HG03135 (cell line): ENCODE measurements around the gene CFD.
"Not testable (repeated sequence)": the region's sequence is repeated elsewhere in the genome, so short reads cannot be mapped to it uniquely, and the experiment has no call there.

Experiments
- ATAC-seq: cut with Tn5 transposase; IDR thresholded peaks from one replicate; pipeline ENCODE4 v1.9.1; 2021; ENCODE audit warnings: mild to moderate bottlenecking, moderate library complexity; ENCODE audit not compliant: unreplicated experiment

Gene CFD

DNA sequence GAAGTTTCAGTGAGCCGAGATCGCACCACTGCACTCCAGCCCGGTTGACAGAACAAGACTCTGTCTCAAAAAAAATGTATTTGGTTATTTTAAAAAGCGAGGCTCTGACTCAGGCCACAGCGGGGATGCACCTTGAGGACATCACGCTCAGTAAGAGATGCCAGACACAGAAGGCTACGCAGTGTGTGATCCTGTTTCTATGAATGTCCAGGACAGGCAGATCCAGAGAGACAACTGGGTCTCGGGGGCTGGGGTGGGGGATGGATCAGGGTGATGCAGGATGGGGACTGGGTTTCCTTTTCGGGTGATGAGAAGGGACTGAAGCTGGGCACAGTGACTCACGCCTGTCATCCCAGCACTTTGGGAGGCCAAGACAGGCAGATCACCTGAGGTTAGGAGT is 28.1 kb downstream of the CFD start:
- no peak for ATAC-seq

DNA sequence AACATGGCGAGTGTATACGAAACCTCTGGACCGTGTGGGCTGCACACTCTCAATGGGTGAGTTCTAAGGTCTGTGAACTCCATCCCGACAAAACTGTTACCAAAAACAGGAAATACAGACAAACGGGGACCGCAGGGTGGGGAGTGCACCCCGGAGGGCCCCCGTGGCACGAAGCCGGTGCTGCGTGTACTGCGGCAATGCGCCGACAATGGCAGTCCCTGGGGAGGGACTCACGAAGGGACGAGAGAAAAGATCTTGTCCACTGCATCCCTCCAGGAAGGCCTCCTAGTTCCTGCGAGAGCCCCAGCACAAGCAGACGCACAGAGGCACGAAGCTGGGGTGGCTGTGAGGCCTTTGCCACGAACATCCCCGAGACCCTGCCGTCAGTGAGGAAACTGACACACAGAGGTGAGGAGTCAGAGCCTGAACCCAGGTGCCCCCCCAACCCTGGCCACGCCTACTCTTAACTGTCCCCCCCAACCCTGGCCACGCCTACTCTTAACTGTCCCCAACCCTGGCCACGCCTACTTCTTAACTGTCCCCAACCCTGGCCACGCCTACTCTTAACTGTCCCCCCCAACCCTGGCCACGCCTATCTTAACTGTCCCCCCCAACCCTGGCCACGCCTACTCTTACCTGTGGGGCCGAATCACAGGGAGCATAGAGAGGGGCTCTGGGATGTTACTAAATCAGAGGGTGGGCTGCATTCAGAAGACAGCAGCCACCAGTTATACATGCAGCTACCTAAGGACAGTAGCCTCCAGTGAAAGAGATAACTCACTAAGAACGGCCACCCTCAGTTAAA is 29.3 kb downstream of the CFD start:
- ATAC-seq: no peak

DNA sequence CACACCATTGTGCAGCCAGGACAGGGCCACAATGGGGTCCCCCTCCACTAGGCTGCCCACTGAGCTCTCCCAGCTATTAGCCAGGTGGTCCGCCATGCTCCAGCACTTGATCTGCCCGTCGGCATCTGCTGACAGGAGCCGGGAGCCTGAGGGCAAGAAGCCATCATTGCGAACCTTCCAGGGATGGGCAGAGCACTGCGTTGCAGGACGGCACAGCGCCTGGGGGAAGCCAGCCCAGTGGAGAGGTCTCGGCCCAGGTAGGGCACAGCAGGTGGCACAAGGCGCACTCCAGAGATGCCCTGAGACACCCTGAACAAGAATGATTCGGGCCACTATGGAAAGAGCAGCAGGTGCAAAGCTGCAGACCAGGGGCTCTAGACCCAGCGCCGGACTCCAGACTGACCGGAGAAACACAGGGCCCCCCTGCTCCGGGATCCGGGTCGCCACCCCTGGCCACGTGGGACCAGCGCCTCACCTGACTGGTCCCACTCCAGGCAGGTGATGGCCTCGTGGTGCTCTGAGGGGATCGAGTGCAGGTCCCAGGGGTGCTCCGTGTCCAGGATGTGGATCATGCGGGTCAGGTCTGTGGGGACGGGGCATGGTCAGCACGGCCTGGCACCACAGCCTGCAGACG is 30.3 kb downstream of the CFD start:
- ATAC-seq: no peak

DNA sequence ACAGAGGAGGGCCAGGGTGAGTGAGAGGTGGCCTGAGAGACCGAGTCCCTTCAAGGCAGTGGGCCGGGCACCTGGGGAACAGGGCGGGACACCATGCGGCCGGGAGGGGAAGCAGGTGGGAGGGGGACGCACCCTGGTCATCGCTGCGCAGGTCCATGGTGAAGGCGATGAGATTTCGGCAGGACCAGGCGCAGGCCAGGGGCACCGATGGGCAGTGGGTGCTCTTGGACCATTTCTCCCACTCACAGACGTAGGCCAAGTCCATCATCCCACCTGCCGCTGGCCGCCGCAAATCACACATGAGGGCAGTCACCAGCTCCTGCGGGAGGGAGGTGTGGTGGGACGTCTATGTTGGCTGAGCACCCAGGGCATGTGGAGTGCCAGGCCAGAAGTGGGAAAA is 31.4 kb downstream of the CFD start:
- ATAC-seq: no peak

DNA sequence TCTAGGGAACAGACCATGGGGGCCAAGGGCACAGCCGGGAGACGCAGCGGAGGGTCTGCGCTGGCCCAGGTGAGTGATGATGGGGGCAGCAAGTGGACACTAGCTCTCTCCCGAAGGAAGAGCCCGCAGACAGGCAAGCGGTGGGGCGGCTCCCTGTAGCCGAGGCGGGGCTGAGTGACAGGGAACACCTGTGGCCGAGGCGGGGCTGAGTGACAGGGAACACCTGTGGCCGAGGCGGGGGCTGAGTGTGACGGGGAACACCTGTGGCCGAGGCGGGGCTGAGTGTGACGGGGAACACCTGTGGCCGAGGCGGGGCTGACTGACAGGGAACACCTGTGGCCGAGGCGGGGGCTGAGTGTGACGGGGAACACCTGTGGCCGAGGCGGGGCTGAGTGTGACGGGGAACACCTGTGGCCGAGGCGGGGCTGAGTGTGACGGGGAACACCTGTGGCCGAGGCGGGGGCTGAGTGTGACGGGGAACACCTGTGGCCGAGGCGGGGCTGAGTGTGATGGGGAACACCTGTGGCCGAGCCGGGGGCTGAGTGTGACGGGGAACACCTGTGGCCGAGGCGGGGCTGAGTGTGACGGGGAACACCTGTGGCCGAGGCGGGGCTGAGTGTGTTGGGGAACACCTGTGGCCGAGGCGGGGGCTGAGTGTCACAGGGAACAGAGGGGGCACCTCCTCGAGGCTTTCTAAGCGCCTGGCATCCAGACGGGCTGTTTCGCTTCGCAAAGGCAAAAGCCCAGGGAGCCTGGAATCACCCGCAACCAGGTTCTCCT is 32.1 kb downstream of the CFD start:
- ATAC-seq: not testable (repeated sequence)

DNA sequence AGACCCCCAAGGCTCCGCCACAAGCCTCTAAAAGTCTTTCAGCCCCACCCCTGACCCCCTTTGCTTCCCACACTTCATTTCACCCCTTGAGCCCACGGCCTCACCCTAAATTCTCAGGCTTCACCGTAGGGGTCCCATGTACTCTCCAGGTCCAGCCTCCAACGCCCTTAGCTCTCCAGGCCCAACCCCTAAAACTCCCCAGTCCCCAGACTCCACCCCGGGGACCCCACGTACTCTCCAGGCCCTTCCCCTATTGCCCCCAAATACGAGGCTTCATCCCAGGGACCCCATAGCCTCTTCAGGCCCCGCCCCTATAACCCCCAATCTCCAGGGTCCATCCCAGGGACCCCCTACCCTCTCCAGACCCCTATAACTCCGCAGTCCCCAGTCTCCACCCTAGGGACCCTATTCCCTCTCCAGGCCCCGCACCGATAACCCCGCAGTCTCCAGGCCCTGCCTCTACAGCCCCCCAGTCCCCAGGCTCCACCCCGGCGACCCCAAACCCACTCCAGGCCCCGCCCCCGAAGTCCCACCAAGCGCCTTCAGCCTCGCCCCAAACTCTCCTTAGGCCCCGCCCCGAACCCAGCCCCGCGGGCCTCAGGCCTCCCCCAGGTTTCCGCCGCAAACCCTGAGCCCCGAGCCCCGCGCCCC is 32.9 kb downstream of the CFD start:
- ATAC-seq: no peak

DNA sequence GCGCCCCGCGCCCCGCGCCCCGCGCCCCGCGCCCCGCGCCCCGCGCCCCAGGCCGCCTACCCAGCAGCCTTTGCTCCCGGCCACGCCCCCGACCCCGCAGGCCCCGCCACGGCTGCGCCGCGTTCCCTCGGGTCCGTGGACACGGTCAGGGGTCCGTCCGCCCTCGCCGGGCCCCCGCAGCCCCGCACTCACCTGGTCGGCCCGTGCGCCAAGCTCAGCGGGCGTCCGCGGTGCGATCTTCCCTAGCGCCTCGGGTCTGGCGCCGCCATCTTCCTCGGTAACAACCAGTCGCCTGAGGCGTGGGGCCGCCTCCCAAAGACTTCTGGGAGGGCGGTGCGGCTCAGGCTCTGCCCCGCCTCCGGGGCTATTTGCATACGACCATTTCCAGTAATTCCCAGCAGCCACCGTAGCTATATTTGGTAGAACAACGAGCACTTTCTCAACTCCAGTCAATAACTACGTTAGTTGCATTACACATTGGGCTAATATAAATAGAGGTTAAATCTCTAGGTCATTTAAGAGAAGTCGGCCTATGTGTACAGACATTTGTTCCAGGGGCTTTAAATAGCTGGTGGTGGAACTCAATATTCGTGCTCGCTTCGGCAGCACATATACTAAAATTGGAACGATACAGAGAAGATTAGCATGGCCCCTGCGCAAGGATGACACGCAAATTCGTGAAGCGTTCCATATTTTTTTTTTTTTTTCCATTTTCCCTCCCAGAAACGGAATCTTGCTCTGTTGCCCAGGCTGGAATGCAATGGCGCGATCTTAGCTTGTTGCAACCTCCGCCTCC is 33.6 kb downstream of the CFD start, which contains the start of the genes MED16 and RNU6-9:
Gene MED16 (minus strand): TSS at position 294 of the 796 bp plus-strand sequence. CDS start 2,056 bp downstream, outside the sequence.
Gene RNU6-9 (plus strand): TSS at position 591 of the 796 bp plus-strand sequence.
- peak; percentile 79 for ATAC-seq

DNA sequence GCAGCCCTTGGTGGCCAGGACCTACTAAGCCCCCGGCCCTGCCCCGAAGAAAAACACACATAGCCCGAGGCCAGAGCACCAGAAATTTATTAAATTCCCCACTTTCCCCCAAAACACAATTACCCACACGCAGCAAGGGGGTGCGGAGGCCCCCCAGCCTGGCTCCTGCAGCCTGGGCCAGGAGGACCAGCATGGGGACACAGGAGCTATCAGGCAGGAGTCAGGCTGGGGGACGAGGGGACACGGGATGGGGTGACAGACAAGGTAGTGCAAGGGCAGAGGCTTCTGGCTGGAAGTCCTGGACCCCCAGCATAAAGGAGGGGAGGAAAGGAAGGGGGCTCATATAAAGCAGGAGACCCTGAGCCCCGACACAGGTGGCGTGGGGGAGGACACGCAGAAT is 37.0 kb downstream of the CFD start:
- no peak for ATAC-seq

DNA sequence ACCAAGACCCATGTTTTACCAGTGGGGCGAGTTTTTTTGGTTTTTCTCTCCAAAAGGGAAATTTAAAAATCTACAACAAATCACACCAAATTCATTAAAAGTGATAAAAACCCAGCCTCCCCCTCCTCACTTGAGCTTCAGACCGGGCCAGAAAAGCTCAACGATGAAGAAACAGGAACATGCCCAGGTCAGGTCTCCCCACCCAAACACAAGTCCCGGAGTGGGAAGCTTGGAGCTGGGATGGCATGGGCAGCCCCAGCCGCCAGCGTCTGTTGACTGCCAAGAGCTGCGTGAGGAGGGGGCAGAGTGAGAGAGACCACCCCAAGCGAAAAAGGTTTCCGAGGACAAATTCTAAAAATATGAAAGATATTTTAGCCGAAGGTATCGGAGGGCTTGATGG is 37.5 kb downstream of the CFD start:
- ATAC-seq: no peak

DNA sequence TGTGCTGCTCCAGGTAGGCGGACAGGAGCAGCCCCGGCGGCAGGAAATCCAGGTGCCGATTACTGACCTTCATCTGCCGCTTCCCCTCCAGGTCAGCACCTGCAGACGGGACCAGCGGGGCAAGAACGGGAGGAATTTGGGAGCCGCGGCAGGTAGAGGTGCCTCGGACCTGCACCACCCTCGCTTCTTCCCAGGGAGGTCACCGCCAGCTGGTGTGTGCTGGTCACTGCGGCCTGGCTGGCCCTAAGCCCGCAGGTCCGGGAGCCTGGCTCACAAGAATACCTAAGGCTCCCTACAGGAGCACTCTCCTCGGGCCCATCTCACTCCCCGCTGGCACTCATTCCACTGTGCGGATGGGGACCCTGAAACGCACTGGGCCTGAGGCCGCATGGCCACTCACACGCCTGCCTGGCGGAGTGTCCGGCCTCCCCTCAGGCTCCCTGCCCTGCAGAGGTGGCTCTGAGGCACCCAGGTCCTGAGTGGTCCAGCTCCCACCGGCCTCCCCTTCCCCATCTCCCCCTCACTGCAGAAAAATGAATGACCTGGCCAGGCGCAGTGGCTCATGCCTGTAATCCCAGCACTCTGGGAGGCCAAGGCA is 38.1 kb downstream of the CFD start:
- ATAC-seq: no peak

DNA sequence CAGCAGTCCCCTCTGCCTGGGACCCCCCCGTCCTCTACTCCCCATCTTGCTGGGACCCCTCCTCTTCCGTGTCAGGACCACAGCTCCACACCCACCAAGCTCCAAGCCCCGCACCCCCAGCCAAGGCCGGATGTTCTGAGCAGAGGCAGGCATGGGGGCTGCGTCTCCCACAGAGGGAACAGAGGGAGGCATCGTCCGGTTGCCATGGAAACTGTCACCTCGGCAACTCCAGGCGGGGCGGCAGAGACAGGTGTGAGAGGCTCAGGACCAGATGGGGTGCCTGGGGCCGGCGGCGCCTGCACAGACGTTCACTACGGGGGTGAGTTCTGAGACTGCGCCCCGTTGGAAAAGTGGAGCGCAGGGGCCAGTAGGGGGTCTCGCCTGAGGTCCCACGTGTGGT is 39.2 kb downstream of the CFD start:
- ATAC-seq: no peak

DNA sequence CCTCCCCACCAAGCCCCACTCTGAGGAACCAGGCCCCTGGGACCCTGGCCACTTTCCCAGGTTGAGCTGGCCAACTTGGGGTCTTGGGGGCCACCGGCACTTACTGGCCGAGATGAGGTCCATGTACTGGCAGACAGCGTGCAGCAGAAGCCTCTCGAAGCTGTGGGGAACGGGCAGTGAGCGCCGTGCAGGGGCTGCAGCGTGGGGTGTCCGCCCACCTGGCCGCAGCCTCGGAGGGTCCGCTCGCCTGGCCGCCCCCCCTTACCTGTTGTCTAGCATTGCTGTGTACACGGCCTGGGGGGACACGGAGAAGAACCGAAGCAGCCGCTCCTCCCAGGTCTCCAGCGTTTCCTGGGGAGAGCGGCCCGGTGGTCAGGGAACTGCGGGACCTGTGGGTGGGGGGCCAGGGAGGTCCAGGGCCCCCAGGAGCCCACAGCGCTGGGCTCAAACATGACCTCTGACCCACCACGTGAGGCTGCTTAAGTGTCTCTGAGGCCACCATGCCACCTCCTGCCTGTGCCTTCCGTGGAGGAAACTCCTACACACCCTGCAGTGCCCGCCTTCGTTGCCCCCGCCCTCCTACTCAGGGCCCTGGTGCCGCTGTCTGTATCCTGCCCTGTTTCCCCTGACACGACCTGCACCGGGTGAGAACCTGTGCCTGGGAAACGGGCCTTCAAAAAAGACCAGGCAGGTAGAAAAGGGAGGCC is 40.0 kb downstream of the CFD start:
- ATAC-seq: no peak

DNA sequence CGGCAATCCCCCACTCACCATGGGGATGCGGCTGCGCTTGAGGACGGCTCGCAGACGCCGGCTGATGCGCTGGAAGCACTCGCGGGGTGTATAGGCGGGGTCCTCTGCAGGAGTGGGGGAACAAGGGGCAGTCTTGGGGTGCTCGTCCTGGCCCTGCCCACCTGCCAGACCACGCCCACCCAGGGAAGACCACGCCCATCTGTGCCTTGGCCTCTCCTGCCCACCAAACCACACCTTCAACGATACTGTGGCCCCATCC is 40.5 kb downstream of the CFD start:
- no peak for ATAC-seq

DNA sequence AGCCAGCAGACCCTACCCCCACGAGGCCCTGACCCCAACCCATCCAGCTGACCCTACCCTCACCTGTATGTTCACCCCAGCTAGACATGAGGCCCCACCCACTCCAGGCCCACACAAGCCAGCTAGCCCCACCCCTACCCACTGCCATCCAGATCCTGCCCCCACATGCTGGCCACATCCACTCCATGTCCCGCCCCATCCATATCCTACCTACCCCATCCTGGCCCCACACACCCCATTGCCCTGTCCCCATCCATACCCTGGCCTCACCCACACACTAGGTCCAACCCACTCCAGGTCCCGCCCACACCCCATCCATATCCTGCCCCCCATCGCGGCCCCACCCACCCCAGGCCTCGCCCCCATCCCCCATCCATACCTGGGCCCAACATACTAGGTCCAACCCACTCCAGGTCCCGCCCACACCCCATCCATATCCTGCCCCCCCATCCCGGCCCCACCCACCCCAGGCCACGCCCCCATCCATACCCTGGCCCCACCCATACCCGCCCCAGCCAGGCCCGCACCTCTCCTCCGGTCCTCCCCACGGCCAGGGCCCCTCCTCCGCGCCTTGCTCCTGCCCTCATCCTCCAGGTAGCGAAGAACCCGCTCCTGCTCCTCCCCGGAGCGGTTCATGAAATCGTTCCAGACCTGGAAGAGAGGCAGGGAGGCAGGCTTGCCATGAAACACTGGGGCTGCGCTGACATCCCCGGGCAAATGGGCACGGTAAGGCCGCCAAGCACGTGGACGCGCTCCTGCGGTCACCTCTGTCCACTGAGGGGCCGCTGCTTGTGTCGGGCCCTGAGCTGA is 41.0 kb downstream of the CFD start:
- no peak for ATAC-seq

DNA sequence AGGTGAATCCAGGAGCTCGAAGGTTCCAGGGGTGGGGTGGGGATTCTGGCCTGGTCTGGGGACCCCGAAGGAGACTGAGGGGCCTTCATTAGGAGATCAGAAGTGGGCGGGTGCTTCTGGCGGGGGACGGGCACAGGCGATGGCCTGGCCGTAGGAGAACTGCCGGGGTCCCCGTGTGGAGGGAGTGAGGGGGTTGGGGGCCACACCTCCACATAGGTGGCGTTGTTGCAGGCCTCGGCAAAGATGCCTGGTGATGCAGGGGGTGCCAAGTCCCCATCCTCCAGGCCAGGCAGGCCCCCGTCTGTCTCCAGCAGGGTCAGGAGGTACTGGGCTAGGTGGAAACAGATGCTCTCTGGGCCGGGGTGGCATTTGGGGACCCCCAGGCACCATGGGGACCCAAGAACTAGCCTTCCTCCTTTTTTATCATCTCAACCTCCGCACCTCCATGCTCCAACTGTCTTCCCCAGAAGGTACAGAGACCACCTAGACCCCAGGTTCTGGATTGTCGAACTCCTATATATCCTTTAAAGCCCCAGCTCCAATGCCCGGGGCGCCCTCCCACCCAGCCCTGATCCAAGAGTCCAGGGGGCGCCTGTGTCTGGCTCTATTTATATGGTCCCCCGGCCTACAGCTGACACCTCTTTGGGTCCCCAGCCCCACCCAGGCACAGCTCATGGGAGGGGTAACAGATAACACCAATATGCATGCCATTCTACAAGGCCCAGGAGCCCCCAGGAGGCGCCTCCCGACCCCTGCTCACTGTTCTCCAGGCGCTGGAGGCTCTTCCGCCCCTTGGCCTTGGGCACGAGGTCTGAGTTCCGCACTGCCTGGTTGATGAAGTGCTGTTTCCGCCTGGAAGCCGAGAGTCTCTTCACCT is 42.0 kb downstream of the CFD start:
- ATAC-seq: no peak

DNA sequence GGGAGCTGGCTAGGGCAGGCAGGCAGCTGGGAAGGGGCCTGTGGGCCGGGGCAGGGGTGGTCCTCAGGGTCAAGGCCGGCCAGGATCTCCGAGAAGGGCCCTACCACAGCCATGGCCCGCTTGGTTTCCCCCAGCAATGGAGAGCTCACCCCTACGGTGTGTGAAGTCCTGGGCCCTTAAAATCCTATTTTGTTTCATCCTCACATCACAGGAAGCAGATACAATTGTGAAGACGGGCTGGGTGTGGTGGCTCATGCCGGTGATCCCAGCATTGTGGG is 42.6 kb downstream of the CFD start:
- no peak for ATAC-seq

DNA sequence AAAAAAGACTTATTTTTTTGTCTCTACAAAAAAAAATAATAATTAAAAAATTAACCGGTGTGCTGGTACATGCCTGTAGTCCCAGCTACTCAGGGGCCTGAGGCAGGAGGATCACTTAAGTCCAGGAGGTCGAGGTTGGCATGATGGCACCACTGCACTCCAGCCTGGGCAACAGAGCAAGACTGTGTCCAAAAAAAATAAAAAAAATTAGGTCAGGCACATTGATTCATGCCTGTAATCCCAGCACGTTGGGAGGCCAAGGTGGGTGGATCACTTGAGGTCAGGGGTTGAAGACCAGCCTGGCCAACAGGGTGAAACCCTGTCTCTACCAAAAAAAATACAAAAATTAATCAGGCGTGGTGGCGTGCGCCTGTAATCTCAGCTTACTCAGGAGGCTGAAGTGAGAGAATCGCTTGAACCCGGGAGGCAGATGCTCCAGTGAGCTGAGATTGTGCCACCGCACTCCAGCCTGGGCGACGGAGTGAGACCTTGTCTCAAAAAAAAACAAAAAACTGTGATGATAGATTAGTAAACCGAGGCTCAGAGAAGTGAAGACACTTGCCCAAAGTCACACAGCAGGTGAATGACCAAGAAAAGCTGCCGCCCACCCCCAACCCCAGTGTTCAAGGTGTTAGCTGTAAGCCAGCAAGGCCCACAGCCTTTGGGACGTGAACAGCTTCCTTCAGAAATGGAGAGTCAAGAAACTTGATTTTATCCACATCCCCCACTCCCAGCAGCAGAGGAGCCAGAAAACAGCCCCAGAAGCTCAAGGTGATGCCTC is 43.2 kb downstream of the CFD start:
- no peak for ATAC-seq
